GM18909 (cell line): Measurements from ENCODE around the gene DIAPH2.

Experiments used
- ATAC-seq: cut with Tn5 transposase; IDR thresholded peaks from one replicate; pipeline ENCODE4 v1.9.1; 2021; ENCODE audit warnings: mild to moderate bottlenecking; ENCODE audit not compliant: unreplicated experiment, poor library complexity

The DIAPH2 gene

GRCh38 chrX:97132664-97133415 lies 448.2 kb downstream of the DIAPH2 start:
- ATAC-seq = peak; percentile 51

DNA sequence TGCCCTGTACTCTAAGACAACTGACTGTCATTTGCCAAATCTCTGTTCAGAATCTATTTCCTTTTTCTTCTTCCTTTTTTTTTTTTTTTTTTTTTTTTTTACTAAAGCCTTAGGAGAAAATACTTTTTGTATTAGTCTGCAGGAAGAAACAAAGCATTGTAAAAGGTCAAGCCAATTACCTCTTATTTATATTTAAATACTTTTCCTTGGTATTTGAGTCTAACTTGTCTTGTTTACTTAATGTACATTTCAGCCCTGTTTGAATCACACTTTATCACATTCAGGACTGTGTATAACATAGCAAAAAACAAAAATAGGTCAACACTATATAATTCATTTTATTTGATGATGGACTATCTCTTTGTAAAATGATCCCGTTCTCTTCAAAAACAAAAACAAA lies 461.3 kb downstream of the DIAPH2 start:
- ATAC-seq = no peak

DNA sequence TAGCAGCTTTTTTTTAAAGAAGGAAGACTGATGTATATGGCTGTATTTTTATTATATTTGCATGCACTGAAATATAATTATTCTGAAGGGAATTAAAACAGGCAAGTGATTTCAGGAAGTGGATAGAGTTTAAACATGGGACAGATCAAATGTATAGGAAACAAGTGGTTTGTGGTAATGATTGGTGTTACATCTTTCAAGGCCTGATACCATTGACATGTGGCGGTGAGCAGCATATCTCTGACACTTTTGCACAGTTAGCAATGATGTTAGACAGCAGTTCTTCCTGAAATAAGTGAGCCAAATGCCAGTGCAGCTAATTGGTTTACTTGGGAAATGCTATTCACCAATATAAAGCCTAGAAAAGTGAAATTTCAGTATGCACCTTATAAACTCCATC lies 471.2 kb downstream of the DIAPH2 start:
- ATAC-seq = no peak

DNA sequence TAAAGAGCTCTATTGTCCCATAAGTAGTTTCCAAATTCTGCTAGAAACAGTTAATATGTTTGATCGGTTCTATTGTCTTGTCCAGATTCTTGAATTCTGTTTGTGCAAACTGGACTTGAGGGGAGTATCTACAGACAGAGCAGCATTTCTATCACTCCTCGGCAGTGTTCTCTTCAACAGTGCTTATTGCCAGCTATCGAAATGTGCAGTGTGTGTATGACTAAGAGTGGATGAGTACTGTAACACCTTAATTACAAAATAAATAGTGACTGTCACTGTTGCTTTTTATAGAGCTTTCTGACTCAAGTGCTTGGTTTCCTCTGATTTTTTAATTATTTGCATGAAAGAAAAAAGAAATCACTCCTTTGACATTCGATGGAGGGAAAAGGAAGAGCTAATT lies 473.6 kb downstream of the DIAPH2 start:
- ATAC-seq = no peak

GRCh38 chrX:97159916-97160800 lies 475.5 kb downstream of the DIAPH2 start:
- no peak for ATAC-seq

GRCh38 chrX:97167333-97167732 lies 482.7 kb downstream of the DIAPH2 start:
- ATAC-seq = peak; percentile 61

DNA sequence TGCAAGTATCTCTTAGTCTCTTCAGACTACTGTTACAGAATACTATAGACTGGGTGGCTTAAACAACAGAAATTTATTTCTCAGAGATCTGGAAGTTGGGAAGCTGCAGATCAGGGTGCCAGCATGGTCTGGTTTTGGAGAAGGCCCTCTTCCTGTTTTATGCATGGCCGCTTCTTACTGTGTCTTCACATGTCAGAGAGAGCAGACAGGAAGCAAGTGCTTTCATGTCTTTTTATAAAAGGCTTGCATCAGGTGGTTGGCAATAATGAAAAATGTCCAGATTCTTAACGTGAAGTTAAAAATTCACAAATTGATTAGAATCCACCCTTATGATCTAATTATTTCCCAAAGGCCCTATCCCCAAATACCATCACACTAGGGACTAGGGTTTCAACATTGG lies 484.0 kb downstream of the DIAPH2 start:
- peak; percentile 59 for ATAC-seq

DNA sequence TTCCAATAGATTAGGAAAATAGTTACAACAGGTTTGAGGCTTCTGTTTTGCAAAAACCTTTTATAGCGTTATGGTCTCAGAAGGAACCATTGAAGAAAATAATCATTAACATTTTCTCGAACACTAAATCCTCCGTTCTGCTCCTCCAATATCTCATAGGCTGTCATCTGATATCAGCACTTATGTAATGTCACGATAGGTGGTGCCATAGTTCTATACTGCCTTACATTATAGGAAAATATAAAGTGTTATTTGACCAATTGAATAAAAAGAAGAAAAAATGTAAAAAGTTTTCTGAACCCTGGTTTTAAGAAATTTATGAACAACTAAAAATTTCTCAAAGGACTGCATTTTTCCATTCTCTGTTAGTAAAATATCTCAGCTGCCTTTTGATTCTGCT lies 490.5 kb downstream of the DIAPH2 start:
- ATAC-seq = no peak

DNA sequence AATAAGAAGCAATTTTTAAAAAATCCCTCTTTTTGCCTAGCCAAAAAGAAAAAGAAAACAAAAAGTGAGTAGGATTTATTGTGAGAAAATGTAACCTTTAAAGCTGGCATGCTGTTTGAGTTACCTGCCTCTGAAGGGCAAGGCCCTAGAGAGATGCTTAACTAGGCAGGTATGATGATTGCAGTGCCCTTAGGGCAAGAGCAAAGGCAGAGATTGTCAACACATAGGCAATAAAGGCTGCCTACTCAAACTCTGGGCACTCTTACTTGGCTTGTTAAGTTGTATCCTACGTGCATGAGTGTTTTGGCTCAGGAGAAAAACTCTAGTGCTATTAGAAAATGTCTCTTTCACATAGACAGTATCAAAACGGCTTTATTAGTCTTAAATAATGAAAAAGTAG lies 505.0 kb downstream of the DIAPH2 start:
- no peak for ATAC-seq

- no peak for ATAC-seq
Measured at GRCh38 chrX:97199501-97199900, 514.9 kb downstream of the DIAPH2 start.

GRCh38 chrX:97200454-97200853 lies 515.8 kb downstream of the DIAPH2 start:
- ATAC-seq = no peak

- no peak for ATAC-seq
Measured at GRCh38 chrX:97210501-97210900, 525.9 kb downstream of the DIAPH2 start.

DNA sequence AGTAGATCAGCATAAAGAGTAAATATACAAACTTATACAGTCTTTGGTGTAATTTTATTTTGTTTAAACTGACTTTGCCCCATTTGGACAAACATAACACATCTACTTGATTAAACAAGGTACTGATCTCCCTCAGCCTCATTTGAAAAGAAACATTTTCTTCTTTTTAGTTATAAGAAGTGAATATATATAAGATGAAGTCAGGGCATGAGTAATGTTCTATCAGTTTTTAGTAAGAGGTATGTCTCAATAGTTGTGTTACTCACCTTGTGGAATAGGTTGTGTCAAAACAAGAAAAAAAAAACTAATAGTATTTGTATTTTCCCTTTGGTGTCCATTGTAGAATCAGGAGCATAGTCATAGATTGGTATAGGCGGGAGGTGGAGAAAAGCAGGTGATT lies 526.4 kb downstream of the DIAPH2 start:
- no peak for ATAC-seq

GRCh38 chrX:97215186-97215585 lies 530.5 kb downstream of the DIAPH2 start:
- no peak for ATAC-seq

DNA sequence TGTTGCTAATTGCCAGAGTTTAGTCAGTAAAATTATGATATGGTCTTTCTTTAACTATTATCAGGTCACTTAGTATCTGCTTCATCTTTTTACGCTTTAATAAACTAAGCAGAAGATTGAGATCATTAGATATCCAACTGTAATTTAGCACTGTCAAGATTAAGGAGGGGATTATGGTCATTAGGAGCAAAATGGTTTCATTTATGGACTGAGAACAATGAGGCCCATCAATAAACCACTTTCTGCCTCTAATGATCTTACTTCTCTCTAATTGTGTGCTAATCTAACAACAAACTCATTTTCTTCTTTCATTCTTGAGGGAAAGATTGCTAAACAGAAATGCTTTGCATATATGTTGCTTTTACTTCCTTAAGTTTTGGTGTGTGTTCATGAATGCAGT lies 539.5 kb downstream of the DIAPH2 start:
- ATAC-seq = no peak

GRCh38 chrX:97229318-97229717 lies 544.7 kb downstream of the DIAPH2 start:
- no peak for ATAC-seq

- no peak for ATAC-seq
Measured at GRCh38 chrX:97230948-97231347, 546.3 kb downstream of the DIAPH2 start.

DNA sequence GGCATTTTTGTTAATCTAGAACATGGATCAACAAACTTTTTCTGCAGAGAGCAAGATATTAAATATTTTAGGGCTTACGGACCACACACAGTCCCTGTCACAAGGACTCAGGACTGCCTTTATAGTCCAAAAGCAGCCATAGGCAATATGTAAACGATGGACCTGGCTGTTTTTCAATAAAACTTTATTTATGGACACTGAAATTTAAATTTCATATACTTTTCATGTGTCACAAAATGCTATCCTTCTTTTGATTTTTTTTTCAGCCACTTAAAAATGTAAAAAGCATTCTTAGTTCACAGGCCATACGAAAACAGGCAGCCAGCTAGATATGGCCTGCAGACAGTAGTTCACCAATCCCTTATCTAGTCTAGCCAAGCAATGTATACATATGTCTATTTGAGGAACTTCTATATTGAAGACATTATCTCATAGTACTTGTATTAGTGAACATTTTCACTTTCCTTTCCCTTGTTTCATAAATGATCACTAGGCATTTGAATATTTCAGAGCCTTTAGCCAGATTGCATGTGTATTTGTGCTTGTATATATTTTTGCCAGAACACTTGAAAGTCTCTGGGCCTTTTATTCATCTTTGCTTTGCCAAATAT lies 549.9 kb downstream of the DIAPH2 start:
- peak; percentile 100 for ATAC-seq

GRCh38 chrX:97238632-97239031 lies 554.0 kb downstream of the DIAPH2 start:
- no peak for ATAC-seq

DNA sequence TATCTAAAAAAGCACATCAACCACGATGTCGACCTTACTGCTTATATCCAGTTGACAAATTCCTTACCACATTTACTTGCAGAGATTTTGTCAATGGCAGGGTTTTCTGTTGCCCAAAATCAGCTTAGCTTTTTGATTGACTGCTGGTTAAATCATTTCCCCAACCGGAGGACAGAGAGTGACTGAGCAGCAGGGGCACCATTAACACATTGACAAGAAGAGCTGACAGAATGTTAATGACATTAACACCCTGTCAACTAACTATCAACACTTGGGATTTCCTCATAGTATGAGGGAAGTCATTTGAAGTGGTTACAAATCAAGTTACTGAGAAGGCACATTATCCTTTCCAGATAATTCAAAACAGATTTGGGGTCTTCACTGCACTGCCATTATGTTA lies 567.5 kb downstream of the DIAPH2 start:
- no peak for ATAC-seq

- no peak for ATAC-seq
Measured at GRCh38 chrX:97260679-97261078, 576.0 kb downstream of the DIAPH2 start.
